Neural cell (in vitro differentiated cells): Measurements from ENCODE around the gene CHODL. TPM values are rescaled to one million over a fixed set of nuclear protein-coding genes. Genes with fewer than 3 reads are reported as not detected.

Source experiments
- H2AFZ ChIP-seq: fragments of 200-600, 300-800 bp; sonication (generic), shearing (Covaris generic); 2 replicates; pipeline ENCODE4 v1.6.0; 2014; ENCODE audit warnings: low read depth, mild to moderate bottlenecking, antibody characterized with exemption, low read length, moderate library complexity
- H3F3A ChIP-seq: fragments of 200-600 bp; shearing (Covaris generic); 2 replicates; pipeline ENCODE4 v1.6.1; 2016; ENCODE audit warnings: mild to moderate bottlenecking, moderate library complexity, mixed read lengths, antibody characterized with exemption, low read length; ENCODE audit not compliant: insufficient read depth, poor library complexity, severe bottlenecking
- H3K27ac ChIP-seq: fragments of 200-600, 300-800 bp; sonication (generic), shearing (Covaris generic); 2 replicates; pipeline ENCODE4 v1.5.1; 2014; ENCODE audit warnings: mild to moderate bottlenecking, low read length, moderate library complexity
- H3K27me3 ChIP-seq: fragments of 300-800, 200-600 bp; sonication (generic), shearing (Covaris generic); 2 replicates; pipeline ENCODE4 v1.6.0; 2014; ENCODE audit warnings: mild to moderate bottlenecking, low read depth, low read length, moderate library complexity; ENCODE audit not compliant: insufficient read depth
- H3K36me3 ChIP-seq: fragments of 300-800, 200-600 bp; sonication (generic), shearing (Covaris generic); 2 replicates; pipeline ENCODE4 v1.5.1; 2014; ENCODE audit warnings: mild to moderate bottlenecking, antibody characterized with exemption, low read length, moderate library complexity; ENCODE audit not compliant: insufficient read depth
- H3K4me2 ChIP-seq: fragments of 300-800, 200-600 bp; sonication (generic), shearing (Covaris generic); 2 replicates; pipeline ENCODE4 v1.6.0; 2014; ENCODE audit warnings: mild to moderate bottlenecking, low read length
- H3K4me3 ChIP-seq: fragments of 300-800, 200-600 bp; sonication (generic), shearing (Covaris generic); 2 replicates; pipeline ENCODE4 v1.5.1; 2014; ENCODE audit warnings: mild to moderate bottlenecking, low read length, moderate library complexity
- H3K79me2 ChIP-seq: fragments of 200-600 bp; shearing (Covaris generic); replicated peaks from 2 replicates; pipeline ENCODE4 v1.6.0; 2014; ENCODE audit warnings: mild to moderate bottlenecking, low read length, moderate library complexity; ENCODE audit not compliant: insufficient read depth
- H3K9ac ChIP-seq: fragments of 300-800, 200-600 bp; sonication (generic), shearing (Covaris generic); 2 replicates; pipeline ENCODE4 v1.6.1; 2016; ENCODE audit warnings: mild to moderate bottlenecking, low read length, mixed read lengths
- H3K9me2 ChIP-seq: fragments of 200-600 bp; shearing (Covaris generic); 2 replicates; pipeline ENCODE4 v1.6.1; 2016; ENCODE audit warnings: mild to moderate bottlenecking, low read length, mixed read lengths; ENCODE audit not compliant: insufficient read depth
- H3K9me3 ChIP-seq: fragments of 200-600, 300-800 bp; sonication (generic), shearing (Covaris generic); 2 replicates; pipeline ENCODE4 v1.6.1; 2016; ENCODE audit warnings: mild to moderate bottlenecking, mixed run types, low read length, moderate library complexity, mixed read lengths
- H4K20me1 ChIP-seq: fragments of 200-600 bp; shearing (Covaris generic); 2 replicates; pipeline ENCODE4 v1.6.1; 2016; ENCODE audit warnings: mild to moderate bottlenecking, mixed run types; ENCODE audit not compliant: insufficient read depth
- EP300 ChIP-seq: fragments of 450-650 bp; conservative IDR thresholded peaks from 2 replicates; pipeline ENCODE4 v1.6.1; 2014; ENCODE audit warnings: antibody characterized with exemption, mild to moderate bottlenecking, moderate library complexity; ENCODE audit not compliant: poor library complexity, severe bottlenecking
- EZH2 ChIP-seq: fragments of 200-600, 300-800 bp; shearing (Covaris generic), sonication (generic); IDR thresholded peaks from 2 replicates; pipeline ENCODE4 v1.6.1; 2014; ENCODE audit warnings: antibody characterized with exemption, low read length, borderline replicate concordance, mild to moderate bottlenecking; ENCODE audit not compliant: insufficient read depth, poor library complexity, severe bottlenecking
- MXI1 ChIP-seq: fragments of 450-650 bp; conservative IDR thresholded peaks from 2 replicates; pipeline ENCODE4 v1.6.1; 2014; ENCODE audit warnings: antibody characterized with exemption, mild to moderate bottlenecking; ENCODE audit not compliant: poor library complexity, severe bottlenecking
- POLR2AphosphoS5 ChIP-seq: IDR thresholded peaks from 2 replicates; pipeline ENCODE4 v1.6.1; 2012
- RAD21 ChIP-seq: fragments of 450-650 bp; conservative IDR thresholded peaks from 2 replicates; pipeline ENCODE4 v1.6.1; 2014; ENCODE audit warnings: antibody characterized with exemption, mild to moderate bottlenecking, moderate library complexity
- SMC3 ChIP-seq: fragments of 450-650 bp; conservative IDR thresholded peaks from 2 replicates; pipeline ENCODE4 v1.6.1; 2014; ENCODE audit warnings: antibody characterized with exemption, mild to moderate bottlenecking, moderate library complexity; ENCODE audit not compliant: poor library complexity
- TAF1 ChIP-seq: IDR thresholded peaks from 2 replicates; pipeline ENCODE4 v1.6.1; 2012; ENCODE audit warnings: low read depth
- polyA plus RNA-seq: library from polyadenylated mRNA; depleted of rRNA; stranded (reverse); fragments of >200 nt; gene quantifications from 2 replicates; pipeline ENCODE4 v1.2.3, GENCODE V29; 2014
- TF ChIP-seq, protein P1 (sequence below): IDR thresholded peaks from 2 replicates; pipeline ENCODE4 v1.6.1; 2012; ENCODE audit warnings: borderline replicate concordance
- TF ChIP-seq, protein P2 (sequence below): fragments of 450-650 bp; IDR thresholded peaks from 2 replicates; pipeline ENCODE4 v1.5.1; 2014; ENCODE audit warnings: antibody characterized with exemption, mild to moderate bottlenecking, moderate library complexity; ENCODE audit not compliant: poor library complexity, severe bottlenecking

Gene CHODL
- polyA plus RNA-seq, 1 donor from 2014 or later, result 28.8 TPM

DNA sequence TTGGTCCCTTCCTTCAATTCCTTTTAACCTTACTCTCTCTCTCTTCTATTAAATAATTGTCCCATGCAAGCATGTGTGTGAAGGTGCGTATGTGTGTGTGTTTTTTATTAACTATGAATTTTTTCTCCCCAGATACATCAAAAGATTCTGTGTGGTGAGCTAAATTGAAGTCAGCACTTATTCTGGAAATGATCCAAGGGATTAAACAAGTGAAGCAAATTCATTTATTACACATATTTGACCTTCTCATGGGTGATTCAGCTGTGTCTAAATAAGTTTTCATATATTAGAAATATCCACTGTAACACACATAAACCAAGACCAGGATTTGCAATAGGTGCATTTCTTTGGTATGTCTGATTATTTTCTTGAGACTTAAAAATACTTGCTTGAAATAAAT, 24.3 kb downstream of the CHODL start:
- H4K20me1 ChIP-seq, result no peaks in the 10 kb centered on the region
- H3K9me3 ChIP-seq, result no peaks in the 10 kb centered on the region
- H2AFZ ChIP-seq, result no peak overlapping the region
- no peak overlapping the region for H3K27ac ChIP-seq
- H3K79me2 ChIP-seq, result no peaks in the 10 kb centered on the region
- TF ChIP-seq RAD21 (no peak), SMC3 (no peak), EZH2 (no peak)
- TF ChIP-seq, protein P1, sequence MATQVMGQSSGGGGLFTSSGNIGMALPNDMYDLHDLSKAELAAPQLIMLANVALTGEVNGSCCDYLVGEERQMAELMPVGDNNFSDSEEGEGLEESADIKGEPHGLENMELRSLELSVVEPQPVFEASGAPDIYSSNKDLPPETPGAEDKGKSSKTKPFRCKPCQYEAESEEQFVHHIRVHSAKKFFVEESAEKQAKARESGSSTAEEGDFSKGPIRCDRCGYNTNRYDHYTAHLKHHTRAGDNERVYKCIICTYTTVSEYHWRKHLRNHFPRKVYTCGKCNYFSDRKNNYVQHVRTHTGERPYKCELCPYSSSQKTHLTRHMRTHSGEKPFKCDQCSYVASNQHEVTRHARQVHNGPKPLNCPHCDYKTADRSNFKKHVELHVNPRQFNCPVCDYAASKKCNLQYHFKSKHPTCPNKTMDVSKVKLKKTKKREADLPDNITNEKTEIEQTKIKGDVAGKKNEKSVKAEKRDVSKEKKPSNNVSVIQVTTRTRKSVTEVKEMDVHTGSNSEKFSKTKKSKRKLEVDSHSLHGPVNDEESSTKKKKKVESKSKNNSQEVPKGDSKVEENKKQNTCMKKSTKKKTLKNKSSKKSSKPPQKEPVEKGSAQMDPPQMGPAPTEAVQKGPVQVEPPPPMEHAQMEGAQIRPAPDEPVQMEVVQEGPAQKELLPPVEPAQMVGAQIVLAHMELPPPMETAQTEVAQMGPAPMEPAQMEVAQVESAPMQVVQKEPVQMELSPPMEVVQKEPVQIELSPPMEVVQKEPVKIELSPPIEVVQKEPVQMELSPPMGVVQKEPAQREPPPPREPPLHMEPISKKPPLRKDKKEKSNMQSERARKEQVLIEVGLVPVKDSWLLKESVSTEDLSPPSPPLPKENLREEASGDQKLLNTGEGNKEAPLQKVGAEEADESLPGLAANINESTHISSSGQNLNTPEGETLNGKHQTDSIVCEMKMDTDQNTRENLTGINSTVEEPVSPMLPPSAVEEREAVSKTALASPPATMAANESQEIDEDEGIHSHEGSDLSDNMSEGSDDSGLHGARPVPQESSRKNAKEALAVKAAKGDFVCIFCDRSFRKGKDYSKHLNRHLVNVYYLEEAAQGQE, result no peak
- TF ChIP-seq, protein P2, sequence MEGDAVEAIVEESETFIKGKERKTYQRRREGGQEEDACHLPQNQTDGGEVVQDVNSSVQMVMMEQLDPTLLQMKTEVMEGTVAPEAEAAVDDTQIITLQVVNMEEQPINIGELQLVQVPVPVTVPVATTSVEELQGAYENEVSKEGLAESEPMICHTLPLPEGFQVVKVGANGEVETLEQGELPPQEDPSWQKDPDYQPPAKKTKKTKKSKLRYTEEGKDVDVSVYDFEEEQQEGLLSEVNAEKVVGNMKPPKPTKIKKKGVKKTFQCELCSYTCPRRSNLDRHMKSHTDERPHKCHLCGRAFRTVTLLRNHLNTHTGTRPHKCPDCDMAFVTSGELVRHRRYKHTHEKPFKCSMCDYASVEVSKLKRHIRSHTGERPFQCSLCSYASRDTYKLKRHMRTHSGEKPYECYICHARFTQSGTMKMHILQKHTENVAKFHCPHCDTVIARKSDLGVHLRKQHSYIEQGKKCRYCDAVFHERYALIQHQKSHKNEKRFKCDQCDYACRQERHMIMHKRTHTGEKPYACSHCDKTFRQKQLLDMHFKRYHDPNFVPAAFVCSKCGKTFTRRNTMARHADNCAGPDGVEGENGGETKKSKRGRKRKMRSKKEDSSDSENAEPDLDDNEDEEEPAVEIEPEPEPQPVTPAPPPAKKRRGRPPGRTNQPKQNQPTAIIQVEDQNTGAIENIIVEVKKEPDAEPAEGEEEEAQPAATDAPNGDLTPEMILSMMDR, result no peak
- no peaks in the 10 kb centered on the region for H3K36me3 ChIP-seq
- no peaks in the 10 kb centered on the region for H3F3A ChIP-seq
- no peaks in the 10 kb centered on the region for H3K9me2 ChIP-seq
- H3K9ac ChIP-seq, result no peak overlapping the region
- no peak overlapping the region for H3K4me3 ChIP-seq
- H3K27me3 ChIP-seq, result no peaks in the 10 kb centered on the region
- no peak overlapping the region for H3K4me2 ChIP-seq

DNA sequence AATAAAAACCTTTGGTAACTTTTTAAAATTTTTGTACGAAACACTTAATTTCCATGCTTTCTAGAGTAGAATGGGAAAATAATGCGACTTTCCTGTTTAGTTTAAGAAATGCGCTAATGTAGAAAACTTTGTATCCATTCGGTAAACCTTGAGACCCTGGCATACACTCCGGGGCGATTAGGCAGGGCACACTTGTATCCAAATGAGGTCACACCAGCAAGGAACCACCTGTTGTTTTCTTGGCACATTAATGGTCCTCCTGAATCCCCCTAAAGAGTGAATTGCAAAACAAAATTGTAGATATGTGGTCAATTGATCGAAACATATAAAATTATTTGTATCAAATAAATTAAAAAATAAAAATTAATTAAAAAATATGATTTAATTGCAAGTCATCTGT, 25.2 kb downstream of the CHODL start:
- Histone ChIP-seq H3K4me3 (no peak overlapping the region), H3K9me3 (no peaks in the 10 kb centered on the region), H3K27me3 (no peaks in the 10 kb centered on the region), H2AFZ (no peak overlapping the region), H4K20me1 (no peaks in the 10 kb centered on the region), H3K4me2 (no peak overlapping the region), H3F3A (no peaks in the 10 kb centered on the region), H3K9me2 (no peaks in the 10 kb centered on the region), H3K79me2 (no peaks in the 10 kb centered on the region), H3K9ac (no peak overlapping the region), H3K36me3 (no peaks in the 10 kb centered on the region), H3K27ac (no peak overlapping the region)
- TF ChIP-seq EP300, result no peak
- TF ChIP-seq MXI1, result no peak
- TF ChIP-seq, protein P1, result no peak
- no peak for TF ChIP-seq POLR2AphosphoS5
- TF ChIP-seq EZH2, result no peak
- TF ChIP-seq, protein P2, result no peak
- TF ChIP-seq TAF1, result no peak
- no peak for TF ChIP-seq RAD21
- no peak for TF ChIP-seq SMC3
